NCI-H2196 treated with DMSO at 0.1 percent for 48 hours (cell line): ENCODE data around the gene LRP1.

Experiments used
- DNase-seq: peaks from one replicate; lab custom pipeline; 2025; ENCODE audit not compliant: unreplicated experiment; lab: John Stamatoyannopoulos, UW

The LRP1 gene

GRCh38 chr12:57152639-57153038 lies 24.4 kb downstream of the LRP1 start:
- DNase-seq: no peak

- no peak for DNase-seq
Observed at GRCh38 chr12:57153415-57153997, 25.2 kb downstream of the LRP1 start.

- no peak for DNase-seq
Observed at GRCh38 chr12:57154076-57154475, 25.8 kb downstream of the LRP1 start.

GRCh38 chr12:57154804-57155434 lies 26.6 kb downstream of the LRP1 start:
- no peak for DNase-seq

- DNase-seq: no peak
Observed at GRCh38 chr12:57156701-57157403, 28.6 kb downstream of the LRP1 start.

GRCh38 chr12:57157588-57158173 lies 29.4 kb downstream of the LRP1 start:
- DNase-seq: no peak

- no peak for DNase-seq
Observed at GRCh38 chr12:57158186-57158585, 29.9 kb downstream of the LRP1 start.

- DNase-seq: no peak
Observed at GRCh38 chr12:57158665-57159064, 30.4 kb downstream of the LRP1 start.

- no peak for DNase-seq
Observed at GRCh38 chr12:57159311-57159710, 31.0 kb downstream of the LRP1 start.

- DNase-seq: no peak
Observed at GRCh38 chr12:57160040-57160439, 31.8 kb downstream of the LRP1 start.

GRCh38 chr12:57160741-57161140 lies 32.5 kb downstream of the LRP1 start:
- no peak for DNase-seq

GRCh38 chr12:57161491-57161890 lies 33.2 kb downstream of the LRP1 start:
- DNase-seq: no peak

- no peak for DNase-seq
Observed at GRCh38 chr12:57162553-57163125, 34.4 kb downstream of the LRP1 start.

- no peak for DNase-seq
Observed at GRCh38 chr12:57164454-57164853, 36.2 kb downstream of the LRP1 start.

- DNase-seq: no peak
Observed at GRCh38 chr12:57164966-57165625, 36.8 kb downstream of the LRP1 start.

- no peak for DNase-seq
Observed at GRCh38 chr12:57165741-57166140, 37.5 kb downstream of the LRP1 start.

- DNase-seq: no peak
Observed at GRCh38 chr12:57166971-57167371, 38.7 kb downstream of the LRP1 start.

- no peak for DNase-seq
Observed at GRCh38 chr12:57168058-57168457, 39.8 kb downstream of the LRP1 start.

- DNase-seq: no peak
Observed at GRCh38 chr12:57169046-57169795, 40.9 kb downstream of the LRP1 start.

GRCh38 chr12:57169969-57170368 lies 41.7 kb downstream of the LRP1 start:
- no peak for DNase-seq

GRCh38 chr12:57170408-57170807 lies 42.1 kb downstream of the LRP1 start:
- DNase-seq: no peak
